Urinary bladder (tissue), 4 donors: Measurements from ENCODE around the gene FAM89B. TPM values are rescaled to one million over a fixed set of nuclear protein-coding genes. Genes with fewer than 3 reads are reported as not detected.
A peak's percentile ranks its signal among the peaks of the same experiment; 100 is the strongest.

ENCODE experiments used
- DNase-seq: peaks from one replicate; pipeline ENCODE4 v3.0.0-alpha.2; 2015; ENCODE audit errors: extremely low spot score
- H3K27ac ChIP-seq: one replicate; pipeline ENCODE4 v1.5.1; 2013; ENCODE audit warnings: low read depth, mild to moderate bottlenecking, moderate library complexity
- H3K36me3 ChIP-seq: one replicate; pipeline ENCODE4 v1.6.1; 2013; ENCODE audit warnings: mild to moderate bottlenecking, moderate library complexity; ENCODE audit not compliant: insufficient read depth
- H3K4me1 ChIP-seq: one replicate; pipeline ENCODE4 v1.6.1; 2013; ENCODE audit warnings: mild to moderate bottlenecking, moderate library complexity; ENCODE audit not compliant: insufficient read depth
- H3K4me3 ChIP-seq: one replicate; pipeline ENCODE4 v1.5.1; 2013; ENCODE audit warnings: low read depth, low read length
- WGBS: extraction: QIAGEN DNeasy Blood & Tissue Kit; methylation state at CpG from one replicate; pipeline ENCODE4 v1.1.7; 2013; 5-methylcytosine and 5-hydroxymethylcytosine counted together
- polyA plus RNA-seq: library from polyadenylated mRNA; stranded (reverse); fragments of 200-250 nt; gene quantifications from one replicate; pipeline ENCODE4 v1.2.3, GENCODE V29; 2013
- total RNA-seq: library from RNA; depleted of rRNA; stranded (reverse); fragments of >200 nt; gene quantifications from one replicate; pipeline ENCODE4 v1.2.3, GENCODE V29; 2014
- donor health status: healthy with polysubstance abuse.
- donor health status: healthy.

FAM89B gene
- total and polyA plus RNA-seq, 2 donors: 10.9 to 82.7 TPM

DNA sequence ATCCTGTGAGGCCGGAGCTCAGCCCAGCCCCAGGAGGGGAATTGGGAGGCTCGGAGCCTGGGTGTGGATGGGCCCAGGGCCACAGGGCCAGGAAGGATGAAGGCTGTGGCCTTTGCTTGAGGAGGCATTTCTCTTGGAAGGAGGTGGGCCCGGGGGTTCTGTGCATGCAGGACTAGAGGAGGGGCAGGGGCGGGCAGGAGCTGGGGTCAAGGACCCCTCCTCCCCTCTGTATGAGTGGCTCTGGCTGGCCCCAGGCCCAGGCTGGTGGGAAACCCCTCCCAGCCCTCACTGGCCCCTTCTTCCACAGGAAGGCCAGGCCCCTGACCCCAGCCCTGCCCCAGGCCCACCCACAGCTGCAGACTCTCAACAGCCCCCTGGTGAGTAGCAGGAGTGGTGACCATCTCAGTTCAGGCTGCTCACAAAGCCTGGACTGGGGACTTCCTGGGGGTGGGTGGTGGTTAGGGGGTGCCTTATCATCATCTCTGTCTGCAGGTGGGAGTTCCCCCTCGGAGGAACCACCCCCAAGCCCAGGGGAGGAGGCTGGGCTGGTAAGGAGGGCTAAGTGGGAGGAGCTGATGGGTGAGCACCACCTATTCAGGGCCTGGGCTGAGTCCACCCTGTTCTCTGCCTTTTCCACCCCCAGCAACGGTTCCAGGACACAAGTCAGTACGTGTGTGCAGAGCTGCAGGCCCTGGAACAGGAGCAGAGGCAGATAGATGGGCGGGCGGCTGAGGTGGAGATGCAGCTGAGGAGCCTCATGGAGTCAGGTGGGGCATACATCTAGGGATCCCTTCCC, 17.3 kb downstream of the FAM89B start:
- Histone ChIP-seq H3K36me3 (no peaks in the 10 kb centered on the region), H3K4me1 (no peaks in the 10 kb centered on the region), H3K4me3 (no peak overlapping the region), H3K27ac (no peak overlapping the region)
- no peak for DNase-seq
- WGBS: 62% methylated on average over 9 of the region's 9 CpGs

DNA sequence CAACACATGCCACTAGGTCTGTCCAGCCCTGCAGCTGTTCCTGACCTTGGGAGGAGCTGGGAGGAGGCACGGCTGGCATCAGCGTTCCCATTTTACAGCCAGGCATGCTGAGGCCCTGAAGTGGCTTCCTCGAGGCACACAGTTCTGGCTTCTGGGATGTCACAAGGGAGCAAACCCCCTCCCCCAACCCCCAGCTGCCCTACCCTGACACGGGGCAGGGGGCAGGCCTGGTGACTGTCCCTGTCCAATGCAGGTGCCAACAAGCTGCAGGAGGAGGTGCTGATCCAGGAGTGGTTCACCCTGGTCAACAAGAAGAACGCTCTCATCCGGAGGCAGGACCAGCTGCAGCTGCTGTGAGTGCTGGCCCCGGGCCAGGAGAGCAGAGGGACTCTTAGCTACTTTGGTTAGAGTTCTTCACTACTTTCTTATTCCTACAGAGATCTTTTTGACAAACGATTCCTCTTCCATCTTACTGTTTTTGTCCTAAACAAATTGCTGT, 18.0 kb downstream of the FAM89B start:
- WGBS: 48% methylated on average over 8 of the region's 8 CpGs
- no peak for DNase-seq
- Histone ChIP-seq H3K27ac (no peak overlapping the region), H3K36me3 (no peaks in the 10 kb centered on the region), H3K4me3 (no peak overlapping the region), H3K4me1 (no peaks in the 10 kb centered on the region)

DNA sequence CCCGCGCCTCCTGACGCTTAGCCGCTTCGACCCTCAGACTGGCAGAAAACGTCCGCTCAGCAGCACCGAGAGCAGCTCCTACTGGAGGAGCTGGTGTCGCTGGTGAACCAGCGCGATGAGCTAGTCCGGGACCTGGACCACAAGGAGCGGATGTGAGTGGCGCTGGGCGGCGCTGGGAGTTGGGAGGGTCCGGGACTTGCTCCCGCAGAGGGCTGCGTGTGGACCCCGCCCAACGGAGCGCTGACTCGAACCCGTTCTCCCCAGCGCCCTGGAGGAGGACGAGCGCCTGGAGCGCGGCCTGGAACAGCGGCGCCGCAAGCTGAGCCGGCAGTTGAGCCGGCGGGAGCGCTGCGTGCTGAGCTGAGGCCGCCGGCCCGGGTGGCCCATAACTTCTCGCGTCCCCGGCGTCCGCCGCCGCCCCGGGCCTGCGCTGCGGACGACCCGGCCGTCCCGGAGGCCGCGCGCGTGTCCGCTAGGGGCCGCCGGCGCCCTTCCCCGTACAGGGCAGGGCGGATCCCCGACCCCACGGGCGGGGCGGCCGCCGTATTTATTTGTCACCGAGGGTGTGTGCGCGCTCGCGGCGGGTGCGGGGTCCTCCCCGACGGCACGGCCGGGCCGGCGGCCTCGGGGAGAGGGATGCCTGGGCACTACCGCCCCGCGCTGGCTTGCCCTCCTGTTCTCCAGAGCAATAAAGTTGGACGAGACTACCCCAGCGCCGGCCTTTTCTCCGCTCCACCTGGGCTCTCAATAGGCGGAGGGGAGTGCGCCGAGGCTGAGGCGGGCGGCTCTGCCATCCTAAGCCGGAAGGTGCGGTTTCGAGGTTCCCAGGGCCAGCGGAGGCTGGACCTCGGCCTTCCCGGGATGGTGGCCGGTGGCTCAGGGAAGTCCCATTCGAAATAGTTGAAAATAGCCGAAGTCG, 19.9 kb downstream of the FAM89B start:
- peaks cover 1% of the 10 kb centered on the region for H3K4me1 ChIP-seq
- peak overlapping the region; percentile 54 for H3K27ac ChIP-seq
- no peaks in the 10 kb centered on the region for H3K36me3 ChIP-seq
- WGBS: 53% methylated on average over 106 of the region's 106 CpGs
- no peak overlapping the region for H3K4me3 ChIP-seq
- DNase-seq: no peak

DNA sequence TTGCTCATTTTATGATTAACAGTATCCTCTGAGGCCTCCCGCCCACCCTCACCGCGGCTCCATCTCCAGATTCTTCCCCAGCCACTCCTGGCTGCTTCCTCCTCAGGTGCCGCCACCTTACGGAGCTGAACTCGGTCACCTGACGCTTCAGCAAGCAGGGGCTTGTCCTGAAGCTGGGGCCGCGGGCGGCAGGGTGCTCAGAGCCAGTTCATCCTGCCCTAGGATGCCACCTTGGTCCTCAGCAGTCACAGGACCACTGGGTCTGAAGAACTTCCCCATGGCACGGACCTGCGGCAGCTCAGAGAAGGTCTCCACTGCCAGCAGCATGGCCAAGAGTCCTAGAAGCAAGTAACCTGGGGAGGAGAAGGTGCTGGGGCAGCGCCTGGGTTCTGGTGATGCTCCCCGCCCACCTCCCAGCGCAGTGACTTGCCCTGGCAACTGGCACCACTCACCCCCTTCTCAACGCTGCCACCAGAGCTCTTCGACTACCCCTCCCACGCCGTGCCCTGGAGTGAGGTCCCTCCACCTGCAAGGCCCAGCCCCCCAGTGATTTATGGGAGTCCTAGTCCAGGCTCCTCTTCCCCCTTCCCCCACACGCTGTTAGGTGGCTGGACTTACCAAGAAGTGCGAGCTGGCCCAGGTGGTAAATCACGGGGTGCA, 20.6 kb downstream of the FAM89B start:
- Histone ChIP-seq H3K27ac (peak overlapping the region; percentile 54), H3K36me3 (peaks cover 3% of the 10 kb centered on the region), H3K4me1 (peaks cover 1% of the 10 kb centered on the region), H3K4me3 (no peak overlapping the region)
- WGBS: 77% methylated on average over 22 of the region's 22 CpGs
- no peak for DNase-seq

DNA sequence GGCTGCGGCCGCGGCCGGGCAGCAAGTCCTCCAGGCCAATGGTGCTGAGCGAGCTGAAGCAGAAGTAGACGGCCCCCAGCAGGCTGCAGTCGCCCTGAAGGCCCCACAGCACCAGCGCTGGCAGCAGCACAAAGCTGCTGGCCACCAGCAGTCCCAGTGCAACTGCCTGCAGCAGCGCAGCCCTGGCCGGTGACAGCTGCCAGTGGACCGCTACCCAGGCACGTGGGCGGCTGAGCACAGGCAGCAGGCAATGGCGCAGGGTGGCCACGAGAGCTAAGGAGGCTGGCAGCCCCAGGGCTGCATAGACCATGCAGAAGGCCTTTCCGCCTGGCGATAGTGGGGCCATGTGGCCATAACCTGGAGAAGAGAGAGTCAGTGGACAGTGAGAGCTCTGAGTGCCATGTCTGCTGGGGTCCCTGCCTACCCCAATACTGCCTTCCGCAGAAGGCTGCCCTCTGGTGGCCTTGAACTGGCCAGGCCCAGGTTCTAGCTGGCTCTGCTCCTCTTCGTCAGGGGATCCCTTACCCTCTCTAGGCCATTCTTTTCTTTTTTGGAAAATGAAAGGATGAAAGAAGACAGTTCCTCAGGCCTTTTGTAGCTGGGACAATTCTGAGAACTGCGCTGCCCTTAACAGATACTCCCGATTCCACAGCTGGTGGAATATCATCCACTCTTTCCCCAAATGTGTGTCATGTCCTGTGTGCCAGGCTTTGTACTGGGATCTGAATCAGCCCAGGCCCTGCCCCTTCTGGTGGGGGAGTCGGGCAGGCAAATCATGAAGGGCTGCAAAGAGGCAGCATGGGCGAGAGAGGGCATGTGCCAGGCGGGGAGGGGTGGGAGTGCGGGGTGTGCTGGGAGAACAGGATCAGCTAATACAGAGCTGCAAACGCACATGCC, 21.4 kb downstream of the FAM89B start:
- no peak for DNase-seq
- Histone ChIP-seq H3K27ac (no peak overlapping the region), H3K4me3 (no peak overlapping the region)

DNA sequence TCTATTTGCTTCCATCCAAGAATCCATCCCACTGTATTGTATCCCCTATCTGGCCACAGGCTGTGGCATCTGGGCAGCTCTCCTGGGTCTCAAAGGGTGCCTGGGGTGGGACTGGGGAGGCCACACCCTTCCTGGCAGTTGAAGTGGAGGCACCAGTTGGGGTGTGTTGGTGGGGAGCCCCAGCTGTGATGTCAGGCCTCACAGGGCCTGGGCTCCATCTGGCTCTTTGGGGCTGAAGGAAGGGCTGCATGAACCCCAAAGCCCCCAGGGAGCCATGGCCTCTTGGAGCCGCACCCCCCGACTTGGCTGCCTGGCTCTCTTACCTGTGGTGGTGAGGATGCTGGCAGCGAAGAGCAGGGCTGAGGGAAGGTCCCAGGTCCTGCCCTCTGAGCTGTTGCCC, 22.8 kb downstream of the FAM89B start:
- Histone ChIP-seq H3K27ac (no peak overlapping the region), H3K36me3 (peaks cover 7% of the 10 kb centered on the region), H3K4me3 (no peak overlapping the region), H3K4me1 (peaks cover 1% of the 10 kb centered on the region)
- DNase-seq: no peak
- WGBS: 68% methylated on average over 3 of the region's 3 CpGs

More for the DNA sequence above, 21.4 kb downstream of the FAM89B start:
- H3K36me3 ChIP-seq: peaks cover 7% of the 10 kb centered on the region
- 75% methylated on average over 26 of the region's 26 CpGs for WGBS
- H3K4me1 ChIP-seq: peaks cover 1% of the 10 kb centered on the region

DNA sequence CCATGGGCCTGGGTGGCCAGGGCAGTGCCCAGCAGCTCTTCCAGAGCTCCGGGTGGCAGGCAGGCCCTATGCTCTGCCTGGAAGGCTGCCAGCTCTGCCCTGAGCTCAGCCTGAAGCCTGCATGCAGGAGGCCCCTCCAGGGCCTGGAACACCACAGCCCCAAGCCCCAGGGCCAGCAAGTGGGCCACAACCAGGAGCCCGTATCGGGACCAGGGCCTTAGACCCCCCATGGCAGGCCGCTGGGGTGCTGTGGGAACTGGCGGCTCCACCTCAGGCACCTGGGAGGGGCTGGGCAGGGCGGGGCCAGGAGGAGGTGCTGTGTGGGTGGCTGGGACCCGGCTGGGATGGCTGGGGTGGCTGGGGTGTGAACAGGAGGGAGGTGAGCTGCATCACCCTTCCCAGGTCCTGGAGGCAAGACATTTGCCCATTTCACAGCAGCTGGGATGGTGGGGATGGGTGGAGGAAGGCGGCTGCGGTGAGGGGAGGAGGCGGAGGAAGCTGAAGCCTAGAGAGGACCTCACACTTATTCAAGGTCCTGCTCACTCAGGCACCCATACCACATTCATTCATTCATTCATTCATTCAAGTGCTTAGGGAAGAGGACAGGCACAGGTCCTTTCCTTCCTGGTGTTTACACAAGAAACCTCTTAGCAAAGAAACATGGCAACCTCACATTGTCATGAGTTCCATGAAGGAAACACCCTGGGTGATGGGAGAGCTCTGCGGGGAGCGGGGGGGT, 23.4 kb downstream of the FAM89B start, which contains the start of gene KCNK7:
Gene KCNK7, minus strand, starts transcription at position 258 of the 739 bp plus-strand sequence. Its CDS starts 28 bp downstream, at position 230.
- Histone ChIP-seq H3K27ac (no peak within 1 kb of the TSS), H3K4me1 (peaks cover 1% of the 10 kb centered on the region), H3K36me3 (peaks cover 7% of the 10 kb centered on the region), H3K4me3 (no peak within 1 kb of the TSS)
- no peak for DNase-seq
- WGBS: 65% methylated on average over 12 of the region's 12 CpGs

DNA sequence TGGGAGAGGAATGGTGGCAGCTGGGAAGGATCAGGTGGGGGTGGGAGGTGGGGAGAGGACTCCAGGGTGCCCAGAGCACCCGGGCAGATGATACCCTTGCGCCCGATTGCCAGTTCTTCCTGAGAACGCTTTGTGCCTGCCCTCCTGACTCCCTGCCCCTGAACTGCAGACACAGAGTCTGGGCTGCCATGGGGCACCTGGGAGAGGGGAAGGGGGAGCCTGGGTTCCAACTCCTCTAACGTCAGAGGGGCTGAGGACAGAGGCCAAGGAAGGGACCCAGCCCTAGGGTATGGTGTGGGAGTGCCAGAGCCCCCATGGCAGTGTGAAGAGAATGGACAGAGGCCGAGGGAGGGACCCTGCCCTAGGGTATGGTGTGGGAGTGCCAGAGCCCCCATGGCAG, 24.2 kb downstream of the FAM89B start:
- Histone ChIP-seq H3K27ac (no peak overlapping the region), H3K36me3 (peaks cover 7% of the 10 kb centered on the region), H3K4me1 (peaks cover 1% of the 10 kb centered on the region), H3K4me3 (no peak overlapping the region)
- no peak for DNase-seq
- 77% methylated on average over 6 of the region's 6 CpGs for WGBS

DNA sequence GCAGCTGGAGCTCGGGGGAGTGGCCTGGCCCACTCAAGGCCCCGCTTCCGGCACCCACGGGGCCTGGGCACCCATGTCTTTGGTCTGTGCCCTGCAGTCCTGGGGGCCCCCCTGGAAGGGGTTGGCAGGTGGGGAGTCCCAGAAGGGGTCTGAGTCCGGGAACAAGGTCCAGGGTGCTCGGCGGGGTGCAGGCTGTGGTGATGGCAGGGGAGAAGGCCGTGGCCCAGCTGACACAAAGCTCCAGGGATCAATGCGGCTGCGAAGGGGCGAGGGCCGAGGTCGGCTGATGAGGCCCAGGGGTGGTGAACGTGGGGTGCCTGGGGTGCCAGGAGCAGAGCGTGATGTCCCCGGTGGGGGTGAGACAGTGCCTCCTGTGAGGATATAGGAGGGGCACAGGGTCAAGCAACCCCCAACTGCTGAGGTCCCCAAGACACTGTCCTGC, 25.9 kb downstream of the FAM89B start:
- Histone ChIP-seq H3K4me3 (no peak overlapping the region), H3K36me3 (peaks cover 7% of the 10 kb centered on the region), H3K4me1 (peaks cover 1% of the 10 kb centered on the region), H3K27ac (no peak overlapping the region)
- no peak for DNase-seq
- WGBS: 91% methylated on average over 16 of the region's 16 CpGs

DNA sequence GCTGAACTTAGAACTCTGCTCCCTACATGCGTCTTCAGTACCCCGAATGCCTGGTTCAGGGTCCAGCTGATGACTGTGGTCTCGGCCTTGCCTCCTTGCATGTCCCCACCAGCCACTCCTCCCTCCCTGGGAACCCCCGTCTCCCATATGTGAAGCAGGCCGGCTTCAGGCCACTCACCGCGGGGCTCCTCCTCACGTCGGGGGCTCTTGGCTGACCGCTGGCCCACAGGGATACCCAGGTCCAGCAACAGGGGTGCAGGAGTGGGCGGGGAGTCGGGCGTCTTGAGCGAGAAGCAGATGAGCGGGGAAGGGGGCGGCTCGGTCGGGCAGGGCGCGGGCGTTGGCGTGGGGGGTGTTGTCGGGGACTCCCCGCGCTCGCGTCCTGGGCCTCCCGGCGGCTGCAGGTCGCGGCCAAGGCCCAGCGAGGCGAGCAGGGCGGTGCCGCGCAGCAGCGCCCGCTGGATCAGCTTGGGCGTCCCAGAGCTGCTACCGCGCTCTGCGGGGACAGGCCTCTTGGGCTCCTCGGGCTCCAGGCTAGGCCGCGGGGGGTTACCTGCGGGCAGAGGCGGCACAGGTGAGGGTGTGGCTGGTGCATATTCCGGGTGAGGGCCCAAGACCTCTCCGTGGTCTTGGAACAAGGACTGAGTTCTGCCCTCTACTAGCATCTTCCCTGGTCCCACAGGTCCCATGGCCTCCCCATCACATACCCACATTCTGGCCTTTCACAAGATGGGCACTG, 27.0 kb downstream of the FAM89B start:
- Histone ChIP-seq H3K36me3 (peaks cover 7% of the 10 kb centered on the region), H3K4me3 (no peak overlapping the region), H3K27ac (no peak overlapping the region), H3K4me1 (peaks cover 1% of the 10 kb centered on the region)
- 83% methylated on average over 49 of the region's 49 CpGs for WGBS
- DNase-seq: no peak

DNA sequence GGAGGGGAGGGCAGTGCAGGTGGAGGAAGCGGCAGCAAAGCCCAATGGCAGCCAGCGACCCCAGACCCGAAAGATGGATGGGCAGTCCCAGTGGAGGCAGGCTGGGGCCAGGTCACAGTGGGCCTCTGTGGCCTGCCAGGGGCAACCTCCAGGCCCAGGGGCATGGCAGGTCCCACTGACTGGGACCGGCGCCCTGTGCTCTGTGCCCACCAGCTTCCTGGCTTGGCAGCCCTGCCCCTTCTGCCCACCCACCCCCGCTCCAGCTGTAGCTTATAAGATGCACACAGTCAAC, 27.6 kb downstream of the FAM89B start:
- Histone ChIP-seq H3K36me3 (peaks cover 7% of the 10 kb centered on the region), H3K4me1 (peaks cover 1% of the 10 kb centered on the region)

DNA sequence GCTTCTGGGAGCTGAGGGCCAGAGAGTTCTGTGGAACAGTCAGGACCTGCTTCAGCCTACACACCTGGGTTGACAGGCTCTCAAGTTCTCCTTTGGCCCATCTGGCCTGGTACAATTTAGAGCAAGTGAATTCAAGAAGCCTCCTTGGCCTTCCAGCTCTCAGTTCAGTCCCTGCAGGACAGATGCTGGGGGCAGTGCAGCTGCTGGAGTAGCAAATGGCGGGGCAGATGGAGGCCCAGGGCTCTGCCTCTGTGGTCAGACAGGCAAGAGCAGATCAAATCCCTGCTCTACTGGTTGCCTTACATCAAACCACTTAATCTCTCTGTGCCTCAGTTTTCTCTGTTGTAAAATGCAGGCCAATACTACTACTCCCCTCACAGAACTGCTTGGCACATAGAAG, 31.9 kb downstream of the FAM89B start:
- peaks cover 4% of the 10 kb centered on the region for H3K36me3 ChIP-seq
- WGBS: 100% methylated on average over 1 of the region's 1 CpG

More for the DNA sequence above, 27.6 kb downstream of the FAM89B start:
- no peak for DNase-seq
- no peak overlapping the region for H3K4me3 ChIP-seq
- H3K27ac ChIP-seq: no peak overlapping the region
- WGBS: 93% methylated on average over 6 of the region's 6 CpGs

More for the DNA sequence above, 31.9 kb downstream of the FAM89B start:
- no peak overlapping the region for H3K4me3 ChIP-seq
- no peaks in the 10 kb centered on the region for H3K4me1 ChIP-seq
- no peak for DNase-seq
- H3K27ac ChIP-seq: no peak overlapping the region
